Uterus (tissue), 2 donors: ENCODE measurements around the gene PGAM4.

Experiments used
- CTCF ChIP-seq, 4 experiments: fragments of 200-600 bp in 2 of 4; fragments of 450-650 bp in 2 of 4; sonication (generic) in 2 of 4; IDR thresholded peaks; one replicate each; pipeline ENCODE4 v1.5.1; 2016 to 2019; ENCODE audit warnings: antibody characterized with exemption in 4 of 4, mild to moderate bottlenecking in 2 of 4, moderate library complexity in 1 of 4
- POLR2A ChIP-seq, 2 donors: fragments of 450-650 bp; IDR thresholded peaks; one replicate each; pipeline ENCODE4 v1.6.1; 2016; ENCODE audit warnings: antibody characterized with exemption in 2 of 2, mild to moderate bottlenecking in 1 of 2, moderate library complexity in 1 of 2

DNA sequence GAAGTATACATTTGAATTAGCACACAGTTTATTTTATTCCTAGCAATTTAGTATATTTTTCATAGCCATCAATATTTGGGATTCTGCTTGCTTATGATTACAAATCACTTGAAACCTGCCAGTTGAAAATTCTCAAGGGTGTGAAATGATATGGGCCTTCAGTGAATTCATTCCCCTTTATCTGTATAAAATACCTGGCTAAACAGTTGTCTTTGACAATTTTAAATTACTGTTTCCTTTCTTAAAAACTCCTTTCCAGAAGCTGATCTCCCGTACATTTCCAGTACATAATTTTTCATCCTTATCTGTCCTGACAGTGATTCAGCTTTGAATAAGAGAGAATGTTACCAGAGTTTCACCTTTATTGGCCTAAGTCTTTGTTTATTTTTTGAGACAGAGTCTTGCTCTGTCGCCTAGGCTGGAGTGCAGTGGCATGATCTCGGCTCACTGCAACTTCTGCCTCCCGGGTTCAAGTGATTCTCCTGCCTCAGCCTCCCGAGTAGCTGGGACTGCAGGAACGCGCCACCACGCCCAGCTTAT lies 45.0 kb downstream of the PGAM4 start:
- TF ChIP-seq POLR2A (IDR thresholded peaks at IDR 0.05) (no peak), CTCF (IDR thresholded peaks at IDR 0.05) (no peak)
